Immature natural killer cell (primary cell): ENCODE measurements around the gene TDRD5. TPM values are rescaled to one million over a fixed set of nuclear protein-coding genes. Genes with fewer than 3 reads are reported as not detected.

ENCODE experiments used
- DNase-seq, 3 donors: peaks; one replicate each; pipeline ENCODE4 v3.0.0; 2022; ENCODE audit warnings: mixed read lengths in 1 of 3
- H3K27ac Mint-ChIP-seq, 6 donors: one replicate each; pipeline ENCODE4 v1.8.0; 2020; ENCODE audit warnings: mixed read lengths in 6 of 6, mild to moderate bottlenecking in 5 of 6, inconsistent platforms in 4 of 6, moderate library complexity in 3 of 6
- H3K27me3 Mint-ChIP-seq, 3 donors: one replicate each; pipeline ENCODE4 v1.8.0; 2020 to 2021; ENCODE audit warnings: low read depth in 3 of 3, mild to moderate bottlenecking in 3 of 3, mixed read lengths in 3 of 3, moderate library complexity in 3 of 3, inconsistent platforms in 1 of 3
- H3K36me3 Mint-ChIP-seq, 3 donors: one replicate each; pipeline ENCODE4 v1.8.0; 2020; ENCODE audit warnings: mixed read lengths in 3 of 3, inconsistent platforms in 2 of 3, mild to moderate bottlenecking in 2 of 3
- H3K4me1 Mint-ChIP-seq, 2 donors: one replicate each; pipeline ENCODE4 v1.8.0; 2020; ENCODE audit warnings: inconsistent platforms in 2 of 2, mild to moderate bottlenecking in 2 of 2, mixed read lengths in 2 of 2, moderate library complexity in 1 of 2
- H3K4me3 Mint-ChIP-seq, 5 donors: one replicate each; pipeline ENCODE4 v1.8.0; 2020; ENCODE audit warnings: mild to moderate bottlenecking in 5 of 5, mixed read lengths in 5 of 5, inconsistent platforms in 3 of 5, moderate library complexity in 3 of 5
- H3K9me3 Mint-ChIP-seq, 6 donors: one replicate each; pipeline ENCODE4 v1.8.0; 2020; ENCODE audit warnings: mild to moderate bottlenecking in 6 of 6, mixed read lengths in 6 of 6, inconsistent platforms in 4 of 6, moderate library complexity in 3 of 6
- polyA plus RNA-seq, 3 donors: library from polyadenylated mRNA; unstranded; fragments of 300-500 nt; fragmentation: Illumina TruSeq; gene quantifications; one replicate each; pipeline ENCODE4 v1.2.3, GENCODE V29; 2021

TDRD5 gene
- polyA plus RNA-seq: not detected

GRCh38 chr1:179591592-179592580 lies at the start of gene TDRD5:
TSS of gene TDRD5 (plus strand) at chr1:179591832. CDS start at chr1:179592616, 784 bp downstream.
- no peak within 1 kb of the TSS for H3K4me3 Mint-ChIP-seq
- no peak within 1 kb of the TSS for H3K27ac Mint-ChIP-seq
- H3K9me3 Mint-ChIP-seq: peaks cover 0 to 7% (median 2%) of the 10 kb centered on the region in 6 donors
- no peaks in the 10 kb centered on the region for H3K36me3 Mint-ChIP-seq
- no peak for DNase-seq
- no peaks in the 10 kb centered on the region for H3K4me1 Mint-ChIP-seq
- peaks cover 5 to 17% (median 5%) of the 10 kb centered on the region in 3 donors for H3K27me3 Mint-ChIP-seq

DNA sequence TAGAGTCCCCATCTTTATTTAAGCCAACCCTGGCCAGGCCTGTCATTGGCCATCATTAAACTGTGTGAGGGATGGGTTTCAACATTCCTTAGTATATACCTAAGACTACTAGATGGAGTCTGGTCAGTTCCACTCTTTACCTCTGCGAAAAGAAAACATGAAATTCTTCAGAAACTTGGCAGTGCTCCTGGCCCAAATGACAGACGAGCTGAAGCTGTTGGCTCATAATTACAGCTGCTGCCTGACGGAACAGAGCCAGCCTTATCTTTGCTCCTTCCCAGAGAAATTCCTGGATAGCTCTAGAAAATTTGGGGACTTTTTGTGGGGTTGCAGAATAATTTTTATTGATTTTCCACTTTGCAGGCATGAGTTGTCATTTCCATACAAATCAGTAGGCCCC lies 46.3 kb upstream of the TDRD5 start:
- Mint-ChIP-seq H3K9me3 (peaks cover 0 to 2% (median 0%) of the 10 kb centered on the region in 6 donors), H3K27ac (no peak overlapping the region), H3K36me3 (no peaks in the 10 kb centered on the region), H3K27me3 (peaks cover 0 to 1% (median 0%) of the 10 kb centered on the region in 3 donors), H3K4me3 (no peak overlapping the region), H3K4me1 (no peaks in the 10 kb centered on the region)
- no peak for DNase-seq

GRCh38 chr1:179547021-179547535 lies 44.6 kb upstream of the TDRD5 start:
- H3K4me1 Mint-ChIP-seq: no peaks in the 10 kb centered on the region
- H3K9me3 Mint-ChIP-seq: peaks cover 0 to 2% (median 0%) of the 10 kb centered on the region in 6 donors
- no peaks in the 10 kb centered on the region for H3K36me3 Mint-ChIP-seq
- peaks cover 0 to 5% (median 2%) of the 10 kb centered on the region in 3 donors for H3K27me3 Mint-ChIP-seq
- DNase-seq: no peak
- H3K4me3 Mint-ChIP-seq: no peak overlapping the region
- no peak overlapping the region for H3K27ac Mint-ChIP-seq

DNA sequence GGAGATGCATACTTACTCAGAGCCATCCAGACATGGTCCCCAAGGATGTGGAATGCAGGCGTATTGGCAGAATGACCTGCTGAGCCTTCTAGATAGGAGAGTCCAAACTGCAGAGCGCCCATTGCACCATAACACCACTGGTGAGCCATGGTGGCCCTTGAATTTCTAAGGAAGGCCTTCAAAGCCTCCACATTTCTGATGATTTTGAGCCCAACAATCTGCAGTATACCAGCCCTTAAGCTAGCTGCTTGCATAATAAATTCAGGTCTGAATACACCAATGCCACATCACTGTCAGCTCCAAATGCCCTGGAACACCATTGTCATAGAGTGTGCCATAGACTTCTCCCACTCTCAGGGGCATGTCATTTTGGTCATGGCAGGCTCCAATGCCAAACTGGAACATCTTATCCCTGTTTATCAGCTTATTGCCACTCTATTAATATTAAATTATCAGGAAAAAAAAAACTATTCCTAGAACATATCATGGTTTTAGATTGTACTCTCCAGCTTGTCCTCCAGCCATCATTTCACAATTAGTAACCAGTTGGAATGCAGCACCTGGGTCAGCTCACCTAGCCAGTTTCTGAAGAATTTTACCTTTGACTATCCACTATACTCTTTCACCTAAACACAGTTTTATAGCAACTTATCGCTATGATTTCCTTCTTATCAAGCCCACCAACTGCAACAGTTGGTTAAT lies 42.8 kb upstream of the TDRD5 start:
- Mint-ChIP-seq H3K27ac (no peak overlapping the region), H3K9me3 (no peaks in the 10 kb centered on the region), H3K27me3 (peaks cover 0 to 3% (median 2%) of the 10 kb centered on the region in 3 donors)

GRCh38 chr1:179549368-179549700 lies 42.3 kb upstream of the TDRD5 start:
- Mint-ChIP-seq H3K36me3 (no peaks in the 10 kb centered on the region), H3K9me3 (no peaks in the 10 kb centered on the region), H3K27me3 (peaks cover 0 to 3% (median 2%) of the 10 kb centered on the region in 3 donors), H3K27ac (no peak overlapping the region), H3K4me1 (no peaks in the 10 kb centered on the region), H3K4me3 (no peak overlapping the region)
- DNase-seq: no peak

More for the DNA sequence above, 42.8 kb upstream of the TDRD5 start:
- H3K36me3 Mint-ChIP-seq: no peaks in the 10 kb centered on the region
- no peaks in the 10 kb centered on the region for H3K4me1 Mint-ChIP-seq
- no peak for DNase-seq
- no peak overlapping the region for H3K4me3 Mint-ChIP-seq

- DNase-seq: no peak
- Mint-ChIP-seq H3K36me3 (no peaks in the 10 kb centered on the region), H3K4me3 (no peak overlapping the region), H3K27me3 (peaks cover 0 to 3% (median 2%) of the 10 kb centered on the region in 3 donors), H3K27ac (no peak overlapping the region), H3K4me1 (no peaks in the 10 kb centered on the region), H3K9me3 (no peaks in the 10 kb centered on the region)
Observed at GRCh38 chr1:179550746-179551682, 40.6 kb upstream of the TDRD5 start.

DNA sequence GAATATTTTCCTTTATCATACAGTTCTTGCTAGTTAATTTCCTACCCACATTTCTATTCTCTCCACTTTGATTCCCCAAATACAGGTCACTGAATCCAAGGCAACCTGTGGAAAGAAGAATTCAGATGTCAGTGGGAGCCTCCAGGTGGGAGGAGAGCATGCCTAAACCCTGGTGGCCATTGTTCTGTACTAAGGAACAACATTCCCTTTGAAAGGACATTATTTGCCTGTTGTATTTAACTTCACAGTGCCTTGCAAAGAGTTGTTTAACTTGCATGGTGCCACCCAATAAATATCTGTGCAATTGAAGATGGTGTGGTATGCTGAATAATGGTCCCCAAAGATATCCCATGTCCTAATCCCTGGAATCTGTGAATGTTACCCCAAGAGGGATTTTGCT lies 37.2 kb upstream of the TDRD5 start:
- Mint-ChIP-seq H3K27me3 (peaks cover 2 to 6% (median 2%) of the 10 kb centered on the region in 3 donors), H3K27ac (no peak overlapping the region), H3K4me1 (no peaks in the 10 kb centered on the region), H3K9me3 (no peaks in the 10 kb centered on the region), H3K4me3 (no peak overlapping the region), H3K36me3 (no peaks in the 10 kb centered on the region)
- DNase-seq: no peak

GRCh38 chr1:179558078-179558477 lies 33.6 kb upstream of the TDRD5 start:
- H3K27ac Mint-ChIP-seq: no peak overlapping the region
- no peak overlapping the region for H3K4me3 Mint-ChIP-seq
- H3K4me1 Mint-ChIP-seq: no peaks in the 10 kb centered on the region
- DNase-seq: no peak
- H3K27me3 Mint-ChIP-seq: peaks cover 0 to 5% (median 2%) of the 10 kb centered on the region in 3 donors
- no peaks in the 10 kb centered on the region for H3K36me3 Mint-ChIP-seq
- no peaks in the 10 kb centered on the region for H3K9me3 Mint-ChIP-seq

GRCh38 chr1:179575497-179576314 lies 15.9 kb upstream of the TDRD5 start, which contains the start of gene NPHS2:
TSS of gene NPHS2 (minus strand) at chr1:179575948. CDS start at chr1:179575864, 84 bp downstream.
- H3K9me3 Mint-ChIP-seq: peaks cover 0 to 20% (median 5%) of the 10 kb centered on the region in 6 donors
- H3K36me3 Mint-ChIP-seq: no peaks in the 10 kb centered on the region
- no peak within 1 kb of the TSS for H3K4me3 Mint-ChIP-seq
- no peaks in the 10 kb centered on the region for H3K4me1 Mint-ChIP-seq
- H3K27ac Mint-ChIP-seq: no peak within 1 kb of the TSS
- H3K27me3 Mint-ChIP-seq: peaks cover 3 to 14% (median 14%) of the 10 kb centered on the region in 3 donors
- DNase-seq: no peak

- no peak for DNase-seq
- Mint-ChIP-seq H3K9me3 (peaks cover 0 to 20% (median 5%) of the 10 kb centered on the region in 6 donors), H3K27ac (no peak overlapping the region), H3K27me3 (peaks cover 3 to 14% (median 14%) of the 10 kb centered on the region in 3 donors), H3K36me3 (no peaks in the 10 kb centered on the region), H3K4me3 (no peak overlapping the region), H3K4me1 (no peaks in the 10 kb centered on the region)
Observed at GRCh38 chr1:179576509-179576908, 15.1 kb upstream of the TDRD5 start.

DNA sequence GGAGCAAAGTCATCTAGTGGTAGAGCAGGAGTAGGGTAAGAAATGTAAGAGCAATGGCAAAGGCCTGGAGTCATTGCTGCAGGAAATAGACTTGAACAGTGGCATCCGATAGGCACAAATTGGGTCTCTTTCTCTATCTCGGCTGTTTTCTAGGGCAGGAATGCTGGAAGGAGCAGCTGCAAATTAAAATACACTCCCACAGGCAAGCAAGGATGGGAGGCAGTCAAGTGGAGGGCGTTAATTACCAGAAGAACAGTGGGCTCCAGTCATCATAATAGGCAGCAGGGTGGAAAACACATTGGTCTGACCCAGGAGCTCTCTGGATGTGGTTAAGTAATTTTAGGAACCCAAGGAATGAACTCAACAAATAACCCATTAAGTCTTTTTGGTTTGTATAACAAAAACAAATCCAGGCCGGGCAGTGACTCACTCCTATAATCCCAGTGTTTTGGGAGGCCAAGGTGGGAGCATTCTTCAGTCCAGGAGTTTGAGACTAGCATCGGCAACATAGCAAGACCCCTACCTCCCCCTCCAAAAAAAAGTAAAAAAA lies 7.8 kb upstream of the TDRD5 start:
- Mint-ChIP-seq H3K4me1 (no peaks in the 10 kb centered on the region), H3K4me3 (no peak overlapping the region), H3K27me3 (peaks cover 5 to 15% (median 11%) of the 10 kb centered on the region in 3 donors)

GRCh38 chr1:179586107-179586823 lies 5.4 kb upstream of the TDRD5 start:
- no peak overlapping the region for H3K27ac Mint-ChIP-seq
- peaks cover 0 to 9% (median 6%) of the 10 kb centered on the region in 6 donors for H3K9me3 Mint-ChIP-seq
- no peak for DNase-seq
- H3K36me3 Mint-ChIP-seq: no peaks in the 10 kb centered on the region
- no peaks in the 10 kb centered on the region for H3K4me1 Mint-ChIP-seq
- H3K27me3 Mint-ChIP-seq: peaks cover 5 to 24% (median 12%) of the 10 kb centered on the region in 3 donors
- no peak overlapping the region for H3K4me3 Mint-ChIP-seq

More for the DNA sequence above, 7.8 kb upstream of the TDRD5 start:
- DNase-seq: no peak
- H3K9me3 Mint-ChIP-seq: peaks cover 0 to 12% (median 6%) of the 10 kb centered on the region in 6 donors
- H3K27ac Mint-ChIP-seq: no peak overlapping the region
- no peaks in the 10 kb centered on the region for H3K36me3 Mint-ChIP-seq
